ENCODE measurements around the gene DSC2. TPM values are rescaled to one million over a fixed set of nuclear protein-coding genes. Genes with fewer than 3 reads are reported as not detected.
"Not testable (repeated sequence)": the region's sequence is repeated elsewhere in the genome, so short reads cannot be mapped to it uniquely, and the experiment has no call there.

Gene DSC2
- total RNA-seq, 1 donor from 2014 or later, result not detected

DNA sequence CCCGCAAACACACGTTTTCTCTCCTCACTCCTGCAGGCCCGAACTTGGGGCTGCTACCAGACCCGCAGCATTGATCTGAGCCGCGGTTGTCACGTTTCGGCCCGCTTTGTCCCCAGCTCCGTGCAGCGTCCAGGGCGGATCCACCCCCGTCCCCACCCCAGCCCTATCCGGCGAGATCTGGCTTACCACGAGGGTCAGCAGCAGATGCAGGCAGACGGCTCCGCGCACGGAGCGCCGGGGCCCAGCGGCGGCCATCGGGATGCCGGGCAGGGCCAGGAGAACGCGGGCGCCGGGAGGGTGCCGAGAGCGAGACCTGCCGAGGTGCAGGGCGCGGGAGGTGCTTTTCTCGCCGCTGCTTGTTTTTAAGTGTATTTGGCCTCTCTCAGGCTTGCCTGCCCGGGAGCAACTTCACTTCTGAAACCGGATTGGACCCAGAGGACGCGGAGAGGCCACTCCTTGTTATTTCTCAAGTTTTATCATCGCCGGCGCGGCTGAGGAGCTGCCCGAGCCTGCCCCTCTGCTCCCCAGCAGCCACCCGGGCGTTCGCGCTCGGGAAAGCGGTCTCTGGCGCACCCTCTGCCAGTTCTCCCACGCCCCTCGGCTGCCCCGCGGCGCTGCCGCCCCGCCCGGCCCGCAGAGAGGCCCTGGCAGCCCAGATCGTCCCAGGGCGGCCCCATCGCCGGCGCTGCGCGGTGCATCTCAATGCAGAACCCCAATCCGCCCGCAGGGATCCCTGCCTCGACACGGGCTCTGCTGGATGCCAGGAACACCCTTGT is 59.6 kb downstream of the DSC2 start, which contains the start of gene DSC3:
TSS of gene DSC3 (minus strand) at position 337 of the 776 bp plus-strand sequence. CDS start at position 255, 82 bp downstream.
- no peaks in the 10 kb centered on the region for H3K9me3 Mint-ChIP-seq
- CTCF ChIA-PET, result no interaction called here
- no peak within 1 kb of the TSS for H3K4me3 Mint-ChIP-seq
- H3K36me3 Mint-ChIP-seq (ENCODE audit: low read depth), result no peaks in the 10 kb centered on the region
- ATAC-seq (ENCODE audit: low read depth), result no peak
- intact Hi-C loops (cut with micrococcal nuclease), result loop anchor here (10.0 kb wide), 1 partner anchor 62 kb away; the partner anchor contains the start of gene DSC2
- TF ChIP-seq, protein P1, sequence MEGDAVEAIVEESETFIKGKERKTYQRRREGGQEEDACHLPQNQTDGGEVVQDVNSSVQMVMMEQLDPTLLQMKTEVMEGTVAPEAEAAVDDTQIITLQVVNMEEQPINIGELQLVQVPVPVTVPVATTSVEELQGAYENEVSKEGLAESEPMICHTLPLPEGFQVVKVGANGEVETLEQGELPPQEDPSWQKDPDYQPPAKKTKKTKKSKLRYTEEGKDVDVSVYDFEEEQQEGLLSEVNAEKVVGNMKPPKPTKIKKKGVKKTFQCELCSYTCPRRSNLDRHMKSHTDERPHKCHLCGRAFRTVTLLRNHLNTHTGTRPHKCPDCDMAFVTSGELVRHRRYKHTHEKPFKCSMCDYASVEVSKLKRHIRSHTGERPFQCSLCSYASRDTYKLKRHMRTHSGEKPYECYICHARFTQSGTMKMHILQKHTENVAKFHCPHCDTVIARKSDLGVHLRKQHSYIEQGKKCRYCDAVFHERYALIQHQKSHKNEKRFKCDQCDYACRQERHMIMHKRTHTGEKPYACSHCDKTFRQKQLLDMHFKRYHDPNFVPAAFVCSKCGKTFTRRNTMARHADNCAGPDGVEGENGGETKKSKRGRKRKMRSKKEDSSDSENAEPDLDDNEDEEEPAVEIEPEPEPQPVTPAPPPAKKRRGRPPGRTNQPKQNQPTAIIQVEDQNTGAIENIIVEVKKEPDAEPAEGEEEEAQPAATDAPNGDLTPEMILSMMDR (IDR thresholded peaks at IDR 0.05), result no peak
- POLR2A ChIA-PET, result no interaction called here
- peaks cover 26% of the 10 kb centered on the region for H3K27me3 Mint-ChIP-seq
- H3K4me1 Mint-ChIP-seq, result no peaks in the 10 kb centered on the region
- no peak for DNase-seq
- H3K27ac Mint-ChIP-seq, result no peak within 1 kb of the TSS

DNA sequence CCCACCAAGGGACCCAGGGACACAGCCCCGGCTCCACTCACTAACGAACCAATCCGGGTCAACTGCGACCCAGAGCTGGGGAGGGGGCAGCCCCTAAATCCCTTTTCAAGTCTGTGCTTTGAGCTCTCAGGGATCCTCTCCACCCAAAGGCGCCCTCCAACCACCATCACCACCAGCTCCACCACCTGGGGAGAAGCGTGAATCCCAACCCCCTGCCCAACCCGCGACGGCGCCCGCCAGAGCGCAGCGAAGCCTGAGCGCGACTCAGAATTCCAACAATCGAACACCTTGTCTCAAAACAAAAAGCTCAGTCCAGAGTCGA is 60.2 kb downstream of the DSC2 start:
- H3K36me3 Mint-ChIP-seq (ENCODE audit: low read depth), result no peaks in the 10 kb centered on the region
- no peaks in the 10 kb centered on the region for H3K9me3 Mint-ChIP-seq
- intact Hi-C loops (cut with micrococcal nuclease), result loop anchor here (10.0 kb wide), 1 partner anchor 63 kb away; the partner anchor contains the start of gene DSC2
- ChIA-PET POLR2A (no interaction called here), CTCF (no interaction called here)
- H3K4me1 Mint-ChIP-seq, result no peaks in the 10 kb centered on the region
- no peak overlapping the region for H3K4me3 Mint-ChIP-seq
- H3K27me3 Mint-ChIP-seq, result peaks cover 26% of the 10 kb centered on the region
- TF ChIP-seq, protein P1 (IDR thresholded peaks at IDR 0.05), result no peak
- DNase-seq (no peak), ATAC-seq (ENCODE audit: low read depth) (no peak)
- no peak overlapping the region for H3K27ac Mint-ChIP-seq

DNA sequence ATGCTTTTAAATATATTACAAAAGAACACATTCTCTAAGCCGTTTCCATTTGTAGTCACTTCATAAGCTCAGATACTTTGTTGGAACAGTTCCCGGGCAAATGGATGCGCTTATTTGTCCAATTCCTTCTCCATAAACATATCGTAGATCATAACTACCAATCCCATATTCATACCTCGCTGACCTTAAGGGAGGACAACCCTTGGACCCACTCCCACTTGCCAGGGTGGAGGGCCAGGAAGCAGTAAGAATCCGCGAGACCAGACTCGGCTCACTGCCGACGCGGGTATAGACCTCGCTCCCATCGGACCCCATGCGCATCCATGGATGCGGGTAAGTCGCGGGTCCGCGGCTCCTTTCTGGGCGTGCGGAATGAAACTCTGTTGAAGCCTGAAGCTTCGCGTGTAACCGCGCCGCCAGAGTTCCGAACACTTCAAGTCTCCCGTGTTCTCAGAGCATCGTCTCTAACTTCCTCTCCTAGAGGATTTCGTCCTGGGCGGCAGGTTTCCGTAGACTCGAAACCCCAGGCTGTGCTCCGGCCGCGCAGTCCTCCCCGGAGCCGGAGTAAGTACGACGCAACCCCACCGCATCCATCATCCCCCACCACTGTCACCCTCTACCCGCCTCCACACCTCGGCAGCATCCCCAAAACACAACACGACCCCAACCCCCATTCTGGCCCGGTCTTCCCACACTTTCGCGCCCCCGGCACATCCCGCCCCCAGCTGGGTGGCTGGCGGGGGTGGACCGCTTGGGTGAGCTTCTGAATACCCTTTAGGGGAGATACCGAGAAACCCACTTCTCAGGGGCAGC is 60.7 kb downstream of the DSC2 start:
- TF ChIP-seq, protein P1 (IDR thresholded peaks at IDR 0.05), result no peak
- no peaks in the 10 kb centered on the region for H3K4me1 Mint-ChIP-seq
- no peak for ATAC-seq (ENCODE audit: low read depth)
- ChIA-PET CTCF (no interaction called here), POLR2A (no interaction called here)
- intact Hi-C loops (cut with micrococcal nuclease), result loop anchor here (10.0 kb wide), 1 partner anchor 63 kb away; the partner anchor contains the start of gene DSC2
- DNase-seq, result no peak
- peaks cover 26% of the 10 kb centered on the region for H3K27me3 Mint-ChIP-seq
- no peaks in the 10 kb centered on the region for H3K36me3 Mint-ChIP-seq (ENCODE audit: low read depth)
- no peaks in the 10 kb centered on the region for H3K9me3 Mint-ChIP-seq
- no peak overlapping the region for H3K4me3 Mint-ChIP-seq
- H3K27ac Mint-ChIP-seq, result no peak overlapping the region

DNA sequence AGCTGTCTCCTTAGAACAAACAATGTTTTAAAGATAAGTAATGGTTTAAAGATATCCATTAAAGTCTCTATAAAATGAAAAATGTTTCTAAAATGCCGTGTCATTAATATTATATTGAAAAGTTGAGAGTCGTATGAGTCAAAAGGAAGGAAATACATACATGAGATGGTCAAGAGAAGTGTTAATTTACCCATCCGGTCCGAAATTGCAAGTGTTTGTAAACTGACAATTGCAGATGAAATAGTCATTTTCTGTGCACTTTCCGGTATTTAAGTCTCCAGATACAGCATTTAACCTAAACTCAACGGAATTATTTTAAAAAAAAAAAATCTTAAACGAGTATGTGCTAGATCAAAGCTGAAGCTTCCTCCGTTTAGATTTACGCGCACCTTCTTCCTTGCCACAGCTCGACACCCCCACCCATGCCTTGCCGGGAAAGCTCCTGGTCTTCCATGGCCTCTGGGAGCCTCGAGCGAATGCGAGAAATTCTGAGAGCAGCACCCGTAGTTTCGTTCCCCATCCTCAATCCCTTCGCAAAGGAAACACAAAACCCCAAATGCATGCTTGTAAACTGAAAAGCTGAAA is 61.4 kb downstream of the DSC2 start:
- no peak overlapping the region for H3K27ac Mint-ChIP-seq
- no peak overlapping the region for H3K4me3 Mint-ChIP-seq
- POLR2A ChIA-PET, result no interaction called here
- H3K36me3 Mint-ChIP-seq (ENCODE audit: low read depth), result no peaks in the 10 kb centered on the region
- ATAC-seq (ENCODE audit: low read depth), result no peak
- CTCF ChIA-PET, result no interaction called here
- no peaks in the 10 kb centered on the region for H3K9me3 Mint-ChIP-seq
- TF ChIP-seq, protein P1 (IDR thresholded peaks at IDR 0.05), result no peak
- intact Hi-C loops (cut with micrococcal nuclease), result loop anchor here (10.0 kb wide), 1 partner anchor 64 kb away; the partner anchor contains the start of gene DSC2
- H3K27me3 Mint-ChIP-seq, result peaks cover 26% of the 10 kb centered on the region
- no peaks in the 10 kb centered on the region for H3K4me1 Mint-ChIP-seq
- DNase-seq, result no peak

DNA sequence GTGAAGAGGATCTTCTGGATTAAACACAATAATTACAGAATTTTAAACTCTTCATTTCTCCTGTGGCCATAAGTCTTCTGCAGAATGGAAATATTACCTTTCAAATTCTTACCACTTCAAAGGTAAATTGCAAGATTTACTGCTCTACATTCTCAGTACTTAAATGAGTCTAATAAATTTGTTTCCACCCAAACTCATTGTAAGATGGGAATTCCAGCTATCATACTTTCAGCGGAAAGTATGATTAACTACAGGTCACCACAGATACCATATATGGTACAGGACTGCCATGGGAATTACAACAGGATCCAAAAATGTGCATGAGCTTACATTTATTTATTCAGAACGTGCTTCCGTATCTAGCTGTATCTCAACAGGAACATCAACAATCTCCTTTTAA is 62.8 kb downstream of the DSC2 start:
- H3K9me3 Mint-ChIP-seq, result no peaks in the 10 kb centered on the region
- CTCF ChIA-PET, result no interaction called here
- TF ChIP-seq, protein P1 (IDR thresholded peaks at IDR 0.05), result no peak
- DNase-seq (no peak), ATAC-seq (ENCODE audit: low read depth) (no peak)
- H3K4me1 Mint-ChIP-seq, result no peaks in the 10 kb centered on the region
- no peak overlapping the region for H3K4me3 Mint-ChIP-seq
- H3K27ac Mint-ChIP-seq, result no peak overlapping the region
- peaks cover 26% of the 10 kb centered on the region for H3K27me3 Mint-ChIP-seq
- no peaks in the 10 kb centered on the region for H3K36me3 Mint-ChIP-seq (ENCODE audit: low read depth)
- POLR2A ChIA-PET, result no interaction called here
- intact Hi-C loops (cut with micrococcal nuclease), result no loop called here

DNA sequence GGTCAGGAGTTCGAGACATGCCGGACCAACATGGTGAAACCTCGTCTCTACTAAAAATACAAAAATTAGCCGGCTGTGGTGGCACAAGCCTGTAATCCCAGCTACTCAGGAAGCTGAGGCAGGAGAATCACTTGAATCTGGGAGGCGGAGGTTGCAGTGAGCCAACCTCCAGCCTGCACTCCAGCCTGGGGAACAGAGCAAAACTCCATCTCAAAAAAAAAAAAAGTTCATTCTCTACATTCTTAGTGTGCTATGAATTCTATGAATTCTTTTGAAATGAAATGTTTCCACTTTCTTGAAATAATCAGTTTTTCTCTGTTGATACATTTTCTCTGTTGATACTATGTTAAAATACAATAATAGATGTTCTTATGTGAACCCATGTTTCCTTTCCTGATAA is 64.5 kb downstream of the DSC2 start:
- intact Hi-C loops (cut with micrococcal nuclease); CTCF ChIA-PET: not testable (repeated sequence)

More for the DNA sequence above, 64.5 kb downstream of the DSC2 start:
- POLR2A ChIA-PET; ATAC-seq (ENCODE audit: low read depth); H3K4me3 Mint-ChIP-seq; H3K27ac Mint-ChIP-seq; H3K36me3 Mint-ChIP-seq (ENCODE audit: low read depth); H3K4me1 Mint-ChIP-seq; H3K9me3 Mint-ChIP-seq; DNase-seq: not testable (repeated sequence)
- peaks cover 18% of the 10 kb centered on the region for H3K27me3 Mint-ChIP-seq
